HG03280 (cell line): ENCODE data around the gene MAP2K5.

Experiments
- ATAC-seq: cut with Tn5 transposase; IDR thresholded peaks from one replicate; pipeline ENCODE4 v1.9.1; 2021; ENCODE audit warnings: mild to moderate bottlenecking, moderate library complexity; ENCODE audit not compliant: unreplicated experiment

Gene MAP2K5

GRCh38 chr15:67801142-67801541 lies 258.6 kb downstream of the MAP2K5 start:
- ATAC-seq = no peak

GRCh38 chr15:67801926-67802914 lies 259.7 kb downstream of the MAP2K5 start:
- no peak for ATAC-seq

- no peak for ATAC-seq
Measured at GRCh38 chr15:67803299-67803698, 260.8 kb downstream of the MAP2K5 start.

DNA sequence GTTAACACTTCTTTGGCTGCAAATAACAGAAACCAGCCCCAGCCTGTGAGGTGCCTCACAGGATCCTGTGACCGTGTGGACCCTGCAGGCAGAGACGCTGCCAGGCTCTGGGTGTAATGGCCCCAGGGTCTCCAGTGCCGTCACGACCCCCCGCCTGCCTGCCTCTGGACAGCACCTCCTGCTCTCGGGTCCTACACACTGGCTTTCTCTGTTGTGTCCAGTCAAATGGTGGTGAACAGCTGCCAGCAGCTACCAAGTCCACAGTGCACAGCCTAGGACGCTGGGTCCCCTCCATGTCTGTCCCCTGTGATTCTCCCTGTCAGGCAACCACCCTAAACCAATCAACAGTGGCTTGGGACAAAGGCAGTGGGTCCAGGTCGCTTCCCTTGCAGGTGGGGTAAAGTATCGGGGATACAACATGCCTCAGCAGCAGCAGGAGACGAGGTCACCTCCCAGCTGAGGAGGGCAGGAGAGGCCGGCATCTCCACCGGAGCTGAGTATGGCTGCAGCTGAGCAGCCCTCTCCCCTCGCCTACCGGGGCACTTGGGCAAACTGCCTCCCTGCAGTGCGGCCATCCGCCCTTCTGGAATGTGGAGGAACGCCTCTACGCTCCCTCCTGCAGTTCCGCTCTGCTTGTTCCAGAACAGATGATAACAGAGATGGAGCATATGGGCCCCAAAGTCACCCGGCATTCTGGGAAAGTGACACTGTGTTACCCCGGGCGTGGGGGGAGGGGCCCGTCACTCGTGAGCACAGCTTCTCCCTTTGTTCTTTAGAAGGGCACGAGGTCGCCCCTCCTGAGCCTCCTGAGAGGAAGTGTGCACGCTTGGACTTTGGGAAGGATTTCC lies 261.7 kb downstream of the MAP2K5 start:
- no peak for ATAC-seq

DNA sequence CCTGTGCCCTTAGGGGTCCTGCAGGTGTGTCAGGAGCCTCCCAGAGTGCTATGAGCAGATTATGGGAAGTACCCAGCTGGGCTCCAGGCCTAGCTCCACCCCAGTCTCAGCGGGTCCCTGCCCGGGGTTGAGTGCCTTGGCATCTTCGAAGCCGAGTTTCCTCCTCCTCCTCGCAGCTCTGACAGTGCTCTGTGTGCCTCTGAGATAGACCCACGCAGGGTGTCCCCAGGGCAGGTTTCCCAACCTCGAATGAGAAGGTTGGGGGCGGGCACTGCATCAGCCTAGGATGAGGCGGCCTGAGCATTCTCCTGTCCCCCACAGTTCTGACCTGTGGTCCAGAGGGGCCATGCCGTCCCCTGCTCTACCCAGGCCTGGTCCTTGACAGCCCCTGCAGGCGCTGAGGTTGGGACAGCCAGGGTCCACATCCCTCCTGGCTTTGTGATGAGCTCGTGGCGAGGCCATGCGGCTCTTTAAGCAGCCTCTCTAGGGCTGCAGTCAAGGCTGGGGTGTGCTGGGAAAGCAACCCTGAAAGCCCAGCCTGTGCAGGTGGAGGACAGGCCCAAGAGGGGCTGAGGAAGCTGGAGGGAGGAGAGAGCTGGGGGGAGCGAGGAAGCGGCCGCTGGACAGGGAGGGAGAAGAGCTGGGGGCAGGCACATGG lies 262.6 kb downstream of the MAP2K5 start:
- no peak for ATAC-seq

DNA sequence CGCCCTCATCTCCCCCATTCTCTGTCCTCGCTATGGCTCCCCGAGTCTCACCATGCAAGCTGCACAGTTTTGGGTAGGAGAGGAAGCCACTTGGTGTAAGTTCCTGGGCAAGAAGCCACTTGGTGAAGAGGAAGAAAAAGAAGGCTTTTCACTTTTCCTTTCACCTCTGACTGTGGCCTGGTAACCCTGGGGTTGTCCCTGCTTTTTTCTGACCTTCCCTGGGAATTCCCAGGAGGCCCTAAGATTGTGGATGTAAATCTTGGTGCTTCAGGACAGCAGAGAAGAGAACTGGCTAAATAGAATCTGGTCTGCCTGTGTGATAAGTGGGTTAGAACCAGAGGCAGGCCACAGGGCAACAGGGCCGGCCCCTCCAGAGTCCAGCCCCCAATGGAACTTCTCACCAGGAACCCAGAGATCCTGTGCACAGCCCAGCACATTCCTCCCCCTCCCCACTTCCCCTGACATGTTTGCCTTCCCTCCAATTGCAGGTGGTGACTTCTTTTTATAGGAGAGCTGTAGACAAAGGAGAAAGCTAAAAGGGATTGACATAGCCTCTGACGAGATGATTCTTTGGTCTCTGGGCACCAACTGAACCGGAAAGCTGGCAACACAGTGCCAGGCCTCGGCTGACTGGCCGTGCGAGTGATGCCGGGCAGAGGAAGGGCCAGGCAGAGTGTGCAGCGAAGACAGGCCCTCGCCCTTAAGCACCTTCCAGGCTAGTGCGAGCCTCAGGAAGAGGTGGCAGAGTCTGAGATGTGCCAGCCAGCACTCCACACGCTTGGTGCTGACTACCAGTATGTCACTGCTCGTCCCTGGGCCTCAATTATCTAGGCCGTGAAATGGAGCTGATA lies 263.4 kb downstream of the MAP2K5 start:
- ATAC-seq = no peak

- no peak for ATAC-seq
Measured at GRCh38 chr15:67806536-67806935, 264.0 kb downstream of the MAP2K5 start.

- no peak for ATAC-seq
Measured at GRCh38 chr15:67807141-67807540, 264.6 kb downstream of the MAP2K5 start.

GRCh38 chr15:67807836-67808235 lies 265.3 kb downstream of the MAP2K5 start:
- ATAC-seq = no peak

- no peak for ATAC-seq
Measured at GRCh38 chr15:67808821-67809220, 266.3 kb downstream of the MAP2K5 start.

GRCh38 chr15:67809441-67809840 lies 266.9 kb downstream of the MAP2K5 start:
- ATAC-seq = no peak

DNA sequence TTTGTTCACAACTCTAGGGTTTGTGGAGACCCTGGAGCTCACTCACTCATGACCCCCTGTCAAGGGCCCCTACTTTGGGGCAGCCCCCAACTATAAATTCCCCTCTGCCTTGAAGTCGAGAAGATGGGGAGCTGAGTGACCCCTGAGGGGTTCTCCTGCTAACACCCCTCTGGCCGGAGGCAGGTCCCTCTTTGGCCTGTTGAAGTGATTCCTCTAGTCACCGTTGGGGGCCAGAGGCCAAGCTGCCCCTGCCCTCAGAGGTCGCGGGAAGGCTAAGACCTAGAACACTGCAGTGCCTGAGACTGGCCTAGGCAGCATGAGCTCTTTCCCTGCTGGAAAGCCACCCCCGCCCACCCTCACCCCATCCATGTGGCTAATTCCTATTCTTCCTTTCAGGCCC lies 267.4 kb downstream of the MAP2K5 start:
- ATAC-seq = no peak

DNA sequence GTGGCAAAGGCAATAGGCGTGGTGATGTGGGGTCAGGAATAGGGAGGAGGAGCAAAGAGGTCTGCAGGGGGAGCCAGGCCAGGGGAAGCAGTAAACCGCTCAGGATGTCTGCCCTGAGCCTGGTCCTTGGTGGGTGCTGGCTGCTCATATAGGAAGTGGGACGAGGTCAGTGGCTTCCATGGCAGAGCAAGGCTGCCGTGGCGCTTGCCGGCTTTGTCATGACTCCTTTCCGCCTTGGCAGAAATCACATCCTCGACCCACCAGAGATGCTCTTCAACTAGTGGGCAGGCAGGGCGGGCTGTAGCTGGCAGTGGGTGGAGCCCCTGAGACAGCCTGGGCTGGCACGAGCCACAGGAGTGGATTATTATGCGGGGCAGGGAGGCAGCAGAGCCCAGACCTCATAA lies 269.7 kb downstream of the MAP2K5 start:
- ATAC-seq = no peak

DNA sequence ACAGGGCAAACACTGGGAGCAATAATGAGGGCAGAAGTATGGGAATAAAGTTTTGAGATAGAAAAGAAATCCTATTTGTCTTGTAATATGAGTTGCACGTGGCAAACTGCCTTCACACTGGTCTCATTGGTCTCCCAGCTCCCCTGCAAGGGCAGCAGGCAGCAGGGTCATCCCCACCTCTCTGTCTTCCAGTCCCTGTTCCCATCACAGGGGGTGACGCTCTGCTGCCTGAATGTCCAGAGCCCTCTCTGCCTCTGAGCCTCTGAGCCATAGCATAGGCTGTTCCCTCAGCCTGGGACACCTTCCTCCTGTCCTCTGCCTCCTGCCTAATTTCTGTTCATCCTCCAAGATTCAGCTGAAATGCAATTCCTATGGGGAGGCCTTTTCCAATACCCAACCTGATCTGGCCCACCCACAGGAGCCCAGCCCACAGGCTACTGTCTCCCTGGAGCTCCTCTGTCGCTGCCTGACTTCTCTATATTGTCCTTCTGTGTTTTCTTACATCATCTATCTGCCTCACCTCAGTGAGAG lies 270.7 kb downstream of the MAP2K5 start:
- ATAC-seq = no peak

DNA sequence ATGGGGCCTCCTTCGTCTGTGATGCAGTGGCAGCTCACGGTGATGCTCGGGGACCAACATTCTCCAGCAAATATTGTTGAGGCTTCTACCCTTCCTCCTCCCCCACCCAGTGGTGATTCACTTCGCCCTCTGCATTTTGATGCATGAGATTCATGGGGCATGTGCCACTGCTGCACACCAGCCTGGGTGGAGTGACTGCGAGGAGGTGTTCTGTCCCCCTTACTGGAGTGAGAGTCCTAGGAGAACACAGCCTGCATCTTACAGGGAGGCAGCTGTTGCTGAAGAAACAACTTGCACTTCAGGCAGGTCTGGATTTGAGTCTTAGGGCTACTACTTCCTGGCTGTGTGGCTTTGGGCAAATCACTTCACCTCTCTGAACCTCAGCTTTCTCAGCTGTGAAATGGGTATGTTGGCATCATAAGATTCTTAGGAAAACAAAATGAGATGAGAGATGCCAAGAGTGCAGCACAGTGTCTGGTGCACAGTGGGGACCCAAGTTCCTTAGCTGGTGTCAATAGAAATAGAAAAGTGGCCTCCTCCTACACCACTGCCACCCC lies 272.6 kb downstream of the MAP2K5 start:
- no peak for ATAC-seq

DNA sequence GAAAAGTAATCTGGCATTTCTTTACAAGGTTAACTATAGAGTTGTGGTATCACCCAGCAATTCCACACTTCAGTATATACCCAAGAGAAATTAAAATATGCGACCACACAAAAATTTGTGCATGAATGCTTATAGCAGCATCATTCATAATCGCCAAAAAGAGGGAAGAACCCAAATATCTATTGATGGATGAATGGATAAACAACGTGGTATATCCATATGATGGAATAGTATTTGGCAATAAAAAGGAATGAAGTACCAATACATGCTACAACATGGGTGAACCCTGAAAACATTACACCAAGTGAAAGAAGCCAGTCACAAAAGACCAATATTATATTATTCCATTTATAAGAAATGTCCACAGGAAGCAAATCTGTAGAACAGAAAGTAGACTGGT lies 274.2 kb downstream of the MAP2K5 start:
- ATAC-seq = no peak

DNA sequence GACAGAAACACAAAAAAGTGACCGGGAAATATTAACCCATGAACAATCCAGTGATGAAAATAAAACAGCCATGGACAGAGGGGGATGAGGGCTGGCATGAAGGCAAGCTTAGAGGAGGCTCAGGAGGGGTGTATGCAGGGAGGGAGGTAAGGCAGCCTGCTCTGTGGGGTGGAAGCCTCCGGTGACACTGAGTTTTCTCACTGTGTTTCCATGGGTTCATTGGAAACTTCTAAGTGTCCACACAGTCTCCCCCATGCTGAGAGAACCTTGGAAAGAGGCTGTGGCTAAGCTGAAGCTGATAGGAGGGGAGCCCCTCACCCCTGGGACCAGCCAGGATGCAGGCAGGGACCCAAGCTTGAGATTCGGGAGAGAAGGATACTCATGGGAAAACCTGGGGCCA lies 276.0 kb downstream of the MAP2K5 start:
- ATAC-seq = no peak

GRCh38 chr15:67819636-67820035 lies 277.1 kb downstream of the MAP2K5 start:
- no peak for ATAC-seq

DNA sequence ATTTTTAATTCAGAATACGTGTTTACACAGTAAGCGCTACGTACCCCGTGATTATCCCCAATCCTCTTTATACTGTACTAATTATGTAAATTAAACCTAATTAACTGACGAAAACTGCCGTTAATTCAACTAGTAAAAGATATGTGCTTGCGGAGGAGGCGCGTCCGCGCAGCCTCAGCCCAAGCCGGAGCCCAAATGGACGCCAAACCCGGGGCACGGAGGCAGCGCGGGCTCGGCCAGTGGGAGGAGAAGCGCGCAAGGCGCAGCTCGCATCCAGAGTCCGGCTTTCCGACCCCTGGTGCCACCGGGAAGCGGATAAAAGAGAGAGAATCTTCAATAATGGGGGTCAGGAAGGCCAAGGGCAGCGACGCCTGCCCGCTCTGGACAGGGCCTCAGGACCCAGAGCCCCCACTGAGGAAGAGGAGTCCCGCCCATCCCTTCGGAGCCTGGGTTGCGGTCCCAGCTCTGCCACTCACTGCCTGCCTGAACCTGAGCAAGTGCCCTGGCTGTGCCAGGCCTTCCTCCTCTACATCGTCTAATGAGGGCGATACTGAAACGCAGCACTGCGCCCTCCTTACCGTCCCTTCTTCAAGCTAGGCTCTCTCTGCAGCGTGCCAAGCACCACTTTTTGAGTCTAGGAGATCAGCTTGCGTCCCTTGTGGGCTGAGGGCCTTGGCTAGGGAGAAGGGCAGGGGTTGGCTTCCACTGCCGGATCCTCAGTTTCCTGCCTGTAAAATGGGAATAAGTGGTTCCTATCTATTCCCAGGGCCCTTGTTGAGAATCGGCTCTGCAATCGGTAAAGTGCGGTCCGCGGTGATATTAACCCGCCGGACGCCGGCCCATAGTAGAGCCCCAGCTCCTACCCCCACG lies 277.9 kb downstream of the MAP2K5 start:
- ATAC-seq = no peak
